ENCODE measurements around the gene SPRR2F. TPM values are rescaled to one million over a fixed set of nuclear protein-coding genes. Genes with fewer than 3 reads are reported as not detected.
"Not testable (repeated sequence)": the region's sequence is repeated elsewhere in the genome, so short reads cannot be mapped to it uniquely, and the experiment has no call there.

SPRR2F gene
- total and polyA plus RNA-seq, 11 donors = 5.5 TPM; not detected in 10

DNA sequence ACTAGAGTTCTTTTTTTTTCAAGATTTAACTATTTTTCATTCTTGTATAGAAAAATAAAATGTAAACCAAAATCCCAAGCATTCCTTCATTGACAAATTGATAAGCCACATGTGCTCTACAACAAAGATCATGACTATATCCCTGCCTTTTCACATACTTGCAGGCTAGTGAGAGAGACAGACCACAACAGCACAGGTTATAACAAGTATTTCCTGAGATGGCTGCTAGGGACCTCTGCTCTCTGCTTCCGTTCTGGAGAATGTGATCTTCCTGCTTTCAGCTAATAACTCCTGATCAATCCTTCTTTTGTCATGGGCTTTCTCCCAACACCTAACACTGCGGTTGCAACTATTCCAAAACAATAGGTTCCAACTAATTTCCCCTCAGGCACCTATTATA is 14.0 kb upstream of the SPRR2F start:
- H3K4me3 ChIP-seq = no peak overlapping the region
- H3K27me3 ChIP-seq = peaks cover 0 to 5% (median 0%) of the 10 kb centered on the region in 9 donors
- DNase-seq (no peak), ATAC-seq (no peak)
- intact Hi-C loops (cut with DNase I) = no loop called here
- no peaks in the 10 kb centered on the region for H3K36me3 ChIP-seq
- no peaks in the 10 kb centered on the region for H3K4me1 ChIP-seq
- WGBS, 4 donors = 60 to 73% (median 63%) methylated on average over 2 of the region's 2 CpGs
- peaks cover 0 to 22% (median 2%) of the 10 kb centered on the region in 12 donors for H3K9me3 ChIP-seq
- no peak for TF ChIP-seq POLR2A (IDR thresholded peaks at IDR 0.05)
- TF ChIP-seq, protein P1, sequence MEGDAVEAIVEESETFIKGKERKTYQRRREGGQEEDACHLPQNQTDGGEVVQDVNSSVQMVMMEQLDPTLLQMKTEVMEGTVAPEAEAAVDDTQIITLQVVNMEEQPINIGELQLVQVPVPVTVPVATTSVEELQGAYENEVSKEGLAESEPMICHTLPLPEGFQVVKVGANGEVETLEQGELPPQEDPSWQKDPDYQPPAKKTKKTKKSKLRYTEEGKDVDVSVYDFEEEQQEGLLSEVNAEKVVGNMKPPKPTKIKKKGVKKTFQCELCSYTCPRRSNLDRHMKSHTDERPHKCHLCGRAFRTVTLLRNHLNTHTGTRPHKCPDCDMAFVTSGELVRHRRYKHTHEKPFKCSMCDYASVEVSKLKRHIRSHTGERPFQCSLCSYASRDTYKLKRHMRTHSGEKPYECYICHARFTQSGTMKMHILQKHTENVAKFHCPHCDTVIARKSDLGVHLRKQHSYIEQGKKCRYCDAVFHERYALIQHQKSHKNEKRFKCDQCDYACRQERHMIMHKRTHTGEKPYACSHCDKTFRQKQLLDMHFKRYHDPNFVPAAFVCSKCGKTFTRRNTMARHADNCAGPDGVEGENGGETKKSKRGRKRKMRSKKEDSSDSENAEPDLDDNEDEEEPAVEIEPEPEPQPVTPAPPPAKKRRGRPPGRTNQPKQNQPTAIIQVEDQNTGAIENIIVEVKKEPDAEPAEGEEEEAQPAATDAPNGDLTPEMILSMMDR (IDR thresholded peaks at IDR 0.05) = no peak
- no peak overlapping the region for H3K27ac ChIP-seq

DNA sequence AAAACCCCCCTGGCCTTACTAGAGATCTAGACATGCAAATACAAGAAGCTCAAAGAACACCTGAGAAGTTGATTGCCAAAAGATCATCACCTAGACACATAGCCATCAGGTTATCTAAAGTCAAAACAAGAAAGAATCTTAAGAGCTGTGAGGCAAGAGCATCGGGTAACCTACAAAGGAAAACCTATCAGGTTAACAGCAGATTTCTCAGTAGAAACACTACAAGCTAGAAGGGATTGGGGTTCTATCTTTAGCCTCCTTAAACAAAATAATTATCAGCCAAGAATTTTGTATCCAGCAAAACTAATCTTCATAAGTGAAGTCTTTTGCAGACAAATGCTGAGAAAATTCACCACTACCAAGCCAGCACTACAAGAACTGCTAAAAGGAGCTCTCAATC is 12.2 kb upstream of the SPRR2F start:
- no peaks in the 10 kb centered on the region for H3K4me1 ChIP-seq
- 83 to 90% (median 86%) methylated on average over 1 of the region's 1 CpG for WGBS, 4 donors
- no peaks in the 10 kb centered on the region for H3K27me3 ChIP-seq
- H3K36me3 ChIP-seq = no peaks in the 10 kb centered on the region
- no peak overlapping the region for H3K27ac ChIP-seq
- ATAC-seq (no peak), DNase-seq (no peak)
- no peak overlapping the region for H3K4me3 ChIP-seq
- peaks cover 0 to 22% (median 2%) of the 10 kb centered on the region in 12 donors for H3K9me3 ChIP-seq
- intact Hi-C loops (cut with DNase I) = no loop called here
- TF ChIP-seq, protein P1 (IDR thresholded peaks at IDR 0.05) = no peak
- TF ChIP-seq POLR2A (IDR thresholded peaks at IDR 0.05) = no peak

DNA sequence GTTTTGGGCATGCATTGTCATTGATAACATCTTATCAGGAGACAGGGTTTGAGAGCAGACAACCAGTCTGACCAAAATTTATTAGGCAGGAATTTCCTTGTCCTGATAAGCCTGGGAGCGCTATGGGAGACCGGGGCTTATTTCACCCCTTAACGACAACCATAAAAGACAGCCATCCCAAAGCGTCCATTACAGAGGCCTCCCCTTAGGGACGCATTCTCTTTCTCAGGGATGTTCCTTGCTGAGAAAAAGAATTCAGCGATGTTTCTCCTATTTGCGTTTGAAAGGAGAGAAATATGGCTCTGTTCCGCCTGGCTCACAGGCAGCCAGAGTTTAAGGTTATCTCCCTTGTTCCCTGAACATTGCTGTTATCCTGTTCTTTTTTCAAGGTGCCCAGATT is 10.5 kb upstream of the SPRR2F start:
- DNase-seq; H3K27ac ChIP-seq; intact Hi-C loops (cut with DNase I); H3K4me3 ChIP-seq; H3K36me3 ChIP-seq; ATAC-seq; H3K27me3 ChIP-seq; H3K4me1 ChIP-seq: not testable (repeated sequence)
- 82 to 91% (median 86%) methylated on average over 8 of the region's 8 CpGs for WGBS, 4 donors
- H3K9me3 ChIP-seq = peaks cover 0 to 22% (median 2%) of the 10 kb centered on the region in 12 donors

DNA sequence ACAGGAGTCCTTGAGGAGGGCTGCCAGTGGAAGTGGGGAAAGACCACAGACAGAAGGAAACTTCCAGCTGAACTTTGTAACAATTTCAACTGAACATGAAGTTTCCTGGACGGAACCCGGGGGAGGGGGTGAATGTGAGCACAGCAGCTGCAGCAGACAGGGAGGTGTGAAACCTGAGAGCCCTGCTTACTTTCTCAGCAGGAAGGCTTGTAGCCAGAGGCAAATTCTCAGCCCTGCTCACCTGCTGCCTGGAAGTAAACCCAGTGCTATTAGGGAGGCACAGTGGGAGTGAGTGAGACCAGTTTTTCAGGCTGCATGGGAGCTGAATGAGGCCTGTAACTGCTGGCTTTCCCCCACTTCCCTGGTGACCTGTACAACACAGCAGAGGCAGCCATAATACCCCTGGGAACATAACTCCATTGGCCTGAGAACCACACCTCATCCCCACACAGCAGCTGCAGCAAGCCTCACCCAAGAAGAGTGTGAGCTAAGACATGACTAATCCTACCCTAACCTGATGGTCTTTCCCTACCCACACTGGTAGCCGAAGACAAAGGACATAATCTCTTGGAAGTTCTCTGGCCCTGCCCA is 9.6 kb upstream of the SPRR2F start:
- Histone ChIP-seq H3K27me3 (no peaks in the 10 kb centered on the region), H3K36me3 (no peaks in the 10 kb centered on the region), H3K4me3 (no peak overlapping the region), H3K9me3 (peaks cover 0 to 22% (median 2%) of the 10 kb centered on the region in 12 donors), H3K4me1 (no peaks in the 10 kb centered on the region), H3K27ac (no peak overlapping the region)
- DNase-seq (no peak), ATAC-seq (no peak)
- intact Hi-C loops (cut with DNase I) = no loop called here
- no peak for TF ChIP-seq POLR2A (IDR thresholded peaks at IDR 0.05)
- TF ChIP-seq, protein P1 (IDR thresholded peaks at IDR 0.05) = no peak
- WGBS, 4 donors = 27 to 37% (median 32%) methylated on average over 3 of the region's 3 CpGs

DNA sequence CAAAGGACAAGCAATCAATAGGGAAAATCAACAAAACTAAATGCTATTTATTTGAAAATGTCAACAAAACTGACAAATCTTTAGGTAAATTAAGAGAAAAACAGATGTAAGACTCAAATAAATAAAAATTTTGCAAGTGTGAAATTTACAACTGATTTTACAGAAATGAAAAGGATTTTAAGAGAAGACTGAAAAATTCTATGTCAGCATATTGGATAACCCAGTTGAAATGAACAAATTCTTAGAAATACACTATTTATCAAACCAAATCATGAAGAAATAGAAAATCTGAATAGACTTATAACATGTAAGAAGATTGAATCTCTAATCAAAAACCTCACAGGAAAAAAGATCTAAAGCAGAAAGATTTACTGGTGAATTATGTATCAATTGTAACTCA is 7.6 kb upstream of the SPRR2F start:
- intact Hi-C loops (cut with DNase I) = no loop called here
- H3K27me3 ChIP-seq = no peaks in the 10 kb centered on the region
- peaks cover 0 to 22% (median 2%) of the 10 kb centered on the region in 12 donors for H3K9me3 ChIP-seq
- no peak overlapping the region for H3K4me3 ChIP-seq
- no peak overlapping the region for H3K27ac ChIP-seq
- no peaks in the 10 kb centered on the region for H3K36me3 ChIP-seq
- no peaks in the 10 kb centered on the region for H3K4me1 ChIP-seq
- TF ChIP-seq, protein P1 (IDR thresholded peaks at IDR 0.05) = no peak
- no peak for TF ChIP-seq POLR2A (IDR thresholded peaks at IDR 0.05)
- ATAC-seq (no peak), DNase-seq (no peak)

Data from heart left ventricle (tissue), 16 donors.